RCC 7860 (cell line): Measurements from ENCODE around the gene GLB1L.
A peak's percentile ranks its signal among the peaks of the same experiment; 100 is the strongest.

Experiments used
- DNase-seq: peaks from one replicate; pipeline ENCODE4 v3.0.0-alpha.2; 2015; ENCODE audit warnings: low spot score
- FAIRE-seq: peaks from 2 replicates; lab custom pipeline; 2012; peaks lifted over from hg19 to GRCh38; lab: Jason Lieb, UNC

Gene GLB1L

GRCh38 chr2:219228041-219228910 lies 17.0 kb downstream of the GLB1L start:
- no peak for FAIRE-seq

GRCh38 chr2:219225350-219225749 lies 19.9 kb downstream of the GLB1L start:
- FAIRE-seq (no peak), DNase-seq (no peak)

More at GRCh38 chr2:219228041-219228910, 17.0 kb downstream of the GLB1L start:
- DNase-seq = no peak

GRCh38 chr2:219223831-219224610 lies 21.2 kb downstream of the GLB1L start:
- FAIRE-seq (no peak), DNase-seq (no peak)

GRCh38 chr2:219221957-219222518 lies 23.2 kb downstream of the GLB1L start:
- FAIRE-seq (no peak), DNase-seq (no peak)

- DNase-seq = no peak
- FAIRE-seq = no peak
These were observed 24.4 kb downstream of the GLB1L start for GRCh38 chr2:219220652-219221402.

GRCh38 chr2:219219784-219220532 lies 25.3 kb downstream of the GLB1L start:
- DNase-seq (no peak), FAIRE-seq (no peak)

- DNase-seq (peak; percentile 46), FAIRE-seq (no peak)
These were observed 26.2 kb downstream of the GLB1L start, which contains the start of gene ABCB6 for GRCh38 chr2:219218732-219219701. Gene ABCB6, minus strand, starts transcription at chr2:219218958. Its CDS starts 285 bp downstream, at chr2:219218673.

GRCh38 chr2:219218217-219218731 lies 27.0 kb downstream of the GLB1L start:
- DNase-seq (peak; percentile 57), FAIRE-seq (no peak)

GRCh38 chr2:219216535-219216915 lies 28.7 kb downstream of the GLB1L start:
- no peak for DNase-seq
- FAIRE-seq = no peak

GRCh38 chr2:219215871-219216534 lies 29.2 kb downstream of the GLB1L start:
- no peak for DNase-seq
- no peak for FAIRE-seq

GRCh38 chr2:219214786-219215185 lies 30.5 kb downstream of the GLB1L start:
- no peak for DNase-seq
- no peak for FAIRE-seq

- DNase-seq (no peak), FAIRE-seq (no peak)
These were observed 31.1 kb downstream of the GLB1L start for GRCh38 chr2:219214141-219214540.

- DNase-seq (no peak), FAIRE-seq (no peak)
These were observed 31.7 kb downstream of the GLB1L start for GRCh38 chr2:219213486-219214071.

- DNase-seq (no peak), FAIRE-seq (no peak)
These were observed 32.2 kb downstream of the GLB1L start for GRCh38 chr2:219213026-219213415.

- FAIRE-seq (no peak), DNase-seq (no peak)
These were observed 34.3 kb downstream of the GLB1L start for GRCh38 chr2:219210886-219211362.

GRCh38 chr2:219210196-219210885 lies 34.9 kb downstream of the GLB1L start:
- DNase-seq = no peak
- no peak for FAIRE-seq
